GM23248 (cell line): ENCODE results near the gene SETBP1.

Experiments used
- EZH2 ChIP-seq: fragments of 200-600 bp; sonication (generic); IDR thresholded peaks from 2 replicates; pipeline ENCODE4 v1.6.1; 2018; ENCODE audit warnings: antibody characterized with exemption, mild to moderate bottlenecking; ENCODE audit not compliant: insufficient read depth, poor library complexity, severe bottlenecking
- EZH2phosphoT487 ChIP-seq: fragments of 200-600 bp; sonication (generic); IDR thresholded peaks from 2 replicates; pipeline ENCODE4 v1.6.1; 2018; ENCODE audit warnings: antibody characterized with exemption, moderate library complexity, mild to moderate bottlenecking, low read depth; ENCODE audit not compliant: insufficient read depth

- TF ChIP-seq EZH2: no peak
- TF ChIP-seq EZH2phosphoT487: no peak
Observed at GRCh38 chr18:44859263-44859662, 178.6 kb downstream of the SETBP1 start.
